B cell (primary cell): ENCODE measurements around the gene RPIA. TPM values are rescaled to one million over a fixed set of nuclear protein-coding genes. Genes with fewer than 3 reads are reported as not detected.
A peak's percentile ranks its signal among the peaks of the same experiment; 100 is the strongest.
"Not testable (repeated sequence)": the region's sequence is repeated elsewhere in the genome, so short reads cannot be mapped to it uniquely, and the experiment has no call there.

Experiments
- ATAC-seq: fragments of 200-7000 bp; cut with Tn5 transposase; one replicate; pipeline ENCODE4 v1.10.0; 2021; ENCODE audit warnings: low read depth, mild to moderate bottlenecking, moderate number of reproducible peaks, moderate library complexity
- CTCF ChIA-PET: fragments of 350-600 bp; sonication (Branson Sonifier 250); formaldehyde crosslinking; loops from one replicate; lab custom pipeline; 2021; ENCODE audit warnings: antibody characterized with exemption, inconsistent platforms; lab: Charles Lee
- POLR2A ChIA-PET: fragments of 350-600 bp; sonication (Branson Sonifier 250); formaldehyde crosslinking; loops from one replicate; lab custom pipeline; 2021; ENCODE audit warnings: antibody characterized with exemption; lab: Charles Lee
- DNase-seq: peaks from one replicate; pipeline ENCODE4 v3.0.0; 2013
- H2AFZ ChIP-seq: 2 replicates; pipeline ENCODE4 v1.6.1; 2012; ENCODE audit warnings: mild to moderate bottlenecking, low read depth, low read length; ENCODE audit not compliant: insufficient read depth, poor library complexity, severe bottlenecking
- H3K27ac ChIP-seq, 2 donors: 1 replicate in 1 of 2; 2 replicates in 1 of 2; pipeline ENCODE4 v1.5.1; 2012 to 2013; ENCODE audit warnings: low read length in 2 of 2, mild to moderate bottlenecking in 2 of 2, moderate library complexity in 1 of 2
- H3K27me3 ChIP-seq, 4 experiments: fragments of 200-600 bp in 1 of 4; sonication (generic) in 1 of 4; replicated peaks in 1 of 4; 1 replicate in 2 of 4; 2 replicates in 2 of 4; pipeline versions ENCODE4 v1.6.1 to v1.7.0; 2013 to 2016; ENCODE audit warnings: low read length in 3 of 4, mild to moderate bottlenecking in 2 of 4, mixed read lengths in 1 of 4, moderate library complexity in 1 of 4; ENCODE audit not compliant: insufficient read depth in 4 of 4, control insufficient read depth in 3 of 4; ENCODE audit errors: control extremely low read depth in 1 of 4
- H3K36me3 ChIP-seq, 2 experiments: replicated peaks in 1 of 2; 1 replicate in 1 of 2; 2 replicates in 1 of 2; pipeline versions ENCODE4 v1.6.1 to v1.7.1; 2013; ENCODE audit warnings: low read length in 1 of 2; ENCODE audit not compliant: insufficient read depth in 2 of 2, control insufficient read depth in 1 of 2; ENCODE audit errors: control extremely low read depth in 1 of 2, extremely low read depth in 1 of 2
- H3K4me1 ChIP-seq, 2 donors: fragments of 200-600 bp in 1 of 2; sonication (generic) in 1 of 2; 1 replicate in 1 of 2; 2 replicates in 1 of 2; pipeline versions ENCODE4 v1.5.1 to v1.6.1; 2013 to 2017; ENCODE audit warnings: low read length in 2 of 2; ENCODE audit not compliant: control insufficient read depth in 2 of 2, insufficient read depth in 2 of 2
- H3K4me2 ChIP-seq: replicated peaks from 2 replicates; pipeline ENCODE3; 2012; ENCODE audit warnings: mild to moderate bottlenecking, low read depth, low read length; ENCODE audit not compliant: poor library complexity, severe bottlenecking
- H3K4me3 ChIP-seq, 5 experiments: fragments of 200-600 bp in 1 of 5; sonication (generic) in 1 of 5; 1 replicate in 3 of 5; 2 replicates in 2 of 5; pipeline versions ENCODE4 v1.5.1 to v1.7.0; 2011 to 2016; ENCODE audit warnings: low read length in 4 of 5, mild to moderate bottlenecking in 4 of 5, low read depth in 2 of 5, control low read depth in 1 of 5, moderate library complexity in 1 of 5; ENCODE audit not compliant: insufficient read depth in 1 of 5; ENCODE audit errors: control extremely low read depth in 1 of 5, extremely low read depth in 1 of 5
- H3K79me2 ChIP-seq: fragments of 200-600 bp; sonication (generic); one replicate; pipeline ENCODE4 v1.6.0; 2016; ENCODE audit warnings: low read length; ENCODE audit not compliant: control insufficient read depth, insufficient read depth
- H3K9ac ChIP-seq: fragments of 200-600 bp; sonication (generic); 2 replicates; pipeline ENCODE4 v1.6.1; 2017; ENCODE audit warnings: mild to moderate bottlenecking, low read length, moderate library complexity
- H3K9me3 ChIP-seq, 3 donors: one replicate each; pipeline versions ENCODE4 v1.6.1 to v1.7.1; 2013; ENCODE audit warnings: low read length in 2 of 3; ENCODE audit not compliant: control insufficient read depth in 2 of 3, insufficient read depth in 1 of 3; ENCODE audit errors: control extremely low read depth in 1 of 3
- H4K20me1 ChIP-seq: 2 replicates; pipeline ENCODE4 v1.6.0; 2012; ENCODE audit warnings: mild to moderate bottlenecking, low read length; ENCODE audit not compliant: insufficient read depth, control insufficient read depth, poor library complexity, severe bottlenecking
- H3K27ac Mint-ChIP-seq: one replicate; pipeline ENCODE4 v1.8.0; 2021; ENCODE audit warnings: mixed read lengths
- H3K27me3 Mint-ChIP-seq: one replicate; pipeline ENCODE4 v1.8.0; 2021; ENCODE audit warnings: mixed read lengths
- H3K4me1 Mint-ChIP-seq: one replicate; pipeline ENCODE4 v1.8.0; 2021; ENCODE audit warnings: mixed read lengths
- H3K4me3 Mint-ChIP-seq: one replicate; pipeline ENCODE4 v1.8.0; 2021; ENCODE audit warnings: mixed read lengths
- H3K9me3 Mint-ChIP-seq: one replicate; pipeline ENCODE4 v1.8.0; 2022; ENCODE audit warnings: mixed read lengths; ENCODE audit not compliant: insufficient read depth
- CTCF ChIP-seq: fragments of 200-600 bp; IDR thresholded peaks from one replicate; pipeline ENCODE4 v1.8.0; 2022; ENCODE audit warnings: antibody characterized with exemption, mild to moderate bottlenecking
- EZH2 ChIP-seq: IDR thresholded peaks from 2 replicates; pipeline ENCODE4 v1.6.1; 2012; ENCODE audit warnings: borderline replicate concordance, low read depth, mild to moderate bottlenecking, moderate library complexity, low read length; ENCODE audit not compliant: insufficient read depth, poor library complexity, severe bottlenecking
- WGBS: methylation state at CpG from one replicate; pipeline ENCODE4 v1.1.5; 2013; ENCODE audit warnings: missing lambda C conversion rate; ENCODE audit not compliant: insufficient coverage; 5-methylcytosine and 5-hydroxymethylcytosine counted together
- intact Hi-C: fragments of 100-400 bp; cut with micrococcal nuclease; formaldehyde crosslinking; loops from one replicate; pipeline ENCODE4 v1.10.0; 2022
- polyA plus RNA-seq: library from polyadenylated mRNA; depleted of rRNA; stranded (reverse); fragments of >200 nt; gene quantifications from 2 replicates; pipeline ENCODE4 v1.2.3, GENCODE V29; 2012
- total RNA-seq, 2 donors: library from RNA; stranded (reverse); fragments of 120-200 nt in 1 of 2; gene quantifications; 1 replicate in 1 of 2; 2 replicates in 1 of 2; pipeline versions ENCODE4 v1.2.3 to v1.2.4, GENCODE V29; 2013 to 2022

The RPIA gene
- total and polyA plus RNA-seq, 2 donors (not counting 1 experiment from before 2014, with no cell fraction given) = 9.4 to 19.7 TPM

- no peaks in the 10 kb centered on the region for H3K27me3 Mint-ChIP-seq
- Histone ChIP-seq H3K4me3 (no peak overlapping the region), H3K36me3 (peaks cover 2 to 5% of the 10 kb centered on the region in 2 experiments), H3K79me2 (no peaks in the 10 kb centered on the region), H3K9ac (no peak overlapping the region), H2AFZ (no peak overlapping the region), H3K27ac (no peak overlapping the region), H3K9me3 (peaks cover 0 to 19% (median 4%) of the 10 kb centered on the region in 3 donors), H3K27me3 (no peaks in the 10 kb centered on the region), H3K4me1 (peaks cover 10 to 13% of the 10 kb centered on the region in 2 donors), H3K4me2 (no peak overlapping the region), H4K20me1 (no peaks in the 10 kb centered on the region)
- H3K27ac Mint-ChIP-seq = peak overlapping the region; percentile 4
- ATAC-seq (no peak), DNase-seq (no peak)
- POLR2A ChIA-PET = no interaction called here
- intact Hi-C loops = no loop called here
- H3K4me1 Mint-ChIP-seq = peaks cover 20% of the 10 kb centered on the region
- WGBS = 100% methylated on average over 8 of the region's 8 CpGs
- H3K4me3 Mint-ChIP-seq = no peak overlapping the region
- H3K9me3 Mint-ChIP-seq = peaks cover 5% of the 10 kb centered on the region
- CTCF ChIA-PET = no interaction called here
- TF ChIP-seq EZH2 (no peak), CTCF (no peak)
These were observed 65.6 kb downstream of the RPIA start for GRCh38 chr2:88757025-88757424.

- POLR2A ChIA-PET = not testable (repeated sequence)
These were observed 67.2 kb downstream of the RPIA start for GRCh38 chr2:88758702-88759101.

More at GRCh38 chr2:88758702-88759101, 67.2 kb downstream of the RPIA start:
- DNase-seq, H3K36me3 ChIP-seq, ATAC-seq, H3K9ac ChIP-seq, H3K9me3 Mint-ChIP-seq, H2AFZ ChIP-seq, H3K27ac Mint-ChIP-seq, H3K4me2 ChIP-seq, H3K79me2 ChIP-seq, H3K4me3 Mint-ChIP-seq, H3K27ac ChIP-seq, CTCF ChIA-PET, H4K20me1 ChIP-seq, H3K4me3 ChIP-seq, H3K27me3 Mint-ChIP-seq, H3K27me3 ChIP-seq, intact Hi-C loops: not testable (repeated sequence)
- peaks cover 10 to 13% of the 10 kb centered on the region in 2 donors for H3K4me1 ChIP-seq
- peaks cover 15% of the 10 kb centered on the region for H3K4me1 Mint-ChIP-seq
- H3K9me3 ChIP-seq = peaks cover 0 to 19% (median 4%) of the 10 kb centered on the region in 3 donors
- 100% methylated on average over 2 of the region's 2 CpGs for WGBS
